ENCODE data around the gene NMT1.

Gene NMT1

GRCh38 chr17:45106096-45106495 is 45.0 kb downstream of the NMT1 start:
- no peak for DNase-seq

GRCh38 chr17:45106582-45106981 is 45.5 kb downstream of the NMT1 start:
- no peak for DNase-seq

GRCh38 chr17:45107293-45108010 is 46.3 kb downstream of the NMT1 start:
- no peak for DNase-seq

GRCh38 chr17:45108051-45108450 is 46.9 kb downstream of the NMT1 start:
- DNase-seq, result no peak

GRCh38 chr17:45108595-45109521 is 47.7 kb downstream of the NMT1 start:
- no peak for DNase-seq

- no peak for DNase-seq
Observed at GRCh38 chr17:45110676-45111611, 49.8 kb downstream of the NMT1 start.

GRCh38 chr17:45111850-45112249 is 50.7 kb downstream of the NMT1 start:
- no peak for DNase-seq

GRCh38 chr17:45112559-45113423 is 51.7 kb downstream of the NMT1 start:
- no peak for DNase-seq

GRCh38 chr17:45113424-45113754 is 52.3 kb downstream of the NMT1 start:
- DNase-seq, result no peak

GRCh38 chr17:45114117-45114932 is 53.2 kb downstream of the NMT1 start:
- no peak for DNase-seq

- no peak for DNase-seq
Observed at GRCh38 chr17:45115015-45115625, 54.0 kb downstream of the NMT1 start.

- peak; percentile 59 for DNase-seq
Observed at GRCh38 chr17:45115871-45116270, 54.8 kb downstream of the NMT1 start.

- no peak for DNase-seq
Observed at GRCh38 chr17:45116434-45117016, 55.4 kb downstream of the NMT1 start.

- DNase-seq, result no peak
Observed at GRCh38 chr17:45117334-45117733, 56.2 kb downstream of the NMT1 start.

GRCh38 chr17:45117848-45118646 is 56.9 kb downstream of the NMT1 start:
- no peak for DNase-seq

GRCh38 chr17:45118691-45119090 is 57.6 kb downstream of the NMT1 start:
- no peak for DNase-seq

GRCh38 chr17:45119964-45120363 is 58.8 kb downstream of the NMT1 start:
- DNase-seq, result no peak

- no peak for DNase-seq
Observed at GRCh38 chr17:45120558-45120957, 59.4 kb downstream of the NMT1 start.

- no peak for DNase-seq
Observed at GRCh38 chr17:45121055-45121454, 59.9 kb downstream of the NMT1 start.
